ENCODE data around the gene DPYD. TPM values are rescaled to one million over a fixed set of nuclear protein-coding genes. Genes with fewer than 3 reads are reported as not detected.
A peak's percentile ranks its signal among the peaks of the same experiment; 100 is the strongest.

DPYD gene
- total RNA-seq, 1 experiment from 2014 or later = 51.8 TPM

GRCh38 chr1:97791251-97791650 lies 129.6 kb downstream of the DPYD start:
- DNase-seq (ENCODE audit: low read depth) = no peak

GRCh38 chr1:97787231-97787630 lies 133.6 kb downstream of the DPYD start:
- no peak for DNase-seq (ENCODE audit: low read depth)

DNA sequence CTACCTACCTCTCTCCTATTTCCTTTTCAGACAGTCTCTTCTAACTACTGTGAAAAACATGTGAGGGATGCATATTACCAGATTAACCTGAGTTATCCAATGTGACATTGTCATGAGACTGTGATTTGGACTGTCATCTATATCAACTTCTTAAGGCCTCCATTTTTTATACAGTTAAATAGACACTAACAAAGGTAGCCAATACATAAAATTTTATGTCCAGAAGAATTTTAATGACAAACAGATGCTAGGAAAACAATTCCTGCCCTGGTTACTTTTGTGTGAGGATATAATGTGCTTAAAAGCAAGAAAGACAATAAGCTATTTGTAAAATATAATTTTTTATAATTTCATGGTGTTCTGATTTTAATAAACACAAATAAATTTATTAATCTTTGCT lies 136.2 kb downstream of the DPYD start:
- DNase-seq (ENCODE audit: low read depth) = no peak

GRCh38 chr1:97783751-97784150 lies 137.1 kb downstream of the DPYD start:
- DNase-seq (ENCODE audit: low read depth) = no peak

DNA sequence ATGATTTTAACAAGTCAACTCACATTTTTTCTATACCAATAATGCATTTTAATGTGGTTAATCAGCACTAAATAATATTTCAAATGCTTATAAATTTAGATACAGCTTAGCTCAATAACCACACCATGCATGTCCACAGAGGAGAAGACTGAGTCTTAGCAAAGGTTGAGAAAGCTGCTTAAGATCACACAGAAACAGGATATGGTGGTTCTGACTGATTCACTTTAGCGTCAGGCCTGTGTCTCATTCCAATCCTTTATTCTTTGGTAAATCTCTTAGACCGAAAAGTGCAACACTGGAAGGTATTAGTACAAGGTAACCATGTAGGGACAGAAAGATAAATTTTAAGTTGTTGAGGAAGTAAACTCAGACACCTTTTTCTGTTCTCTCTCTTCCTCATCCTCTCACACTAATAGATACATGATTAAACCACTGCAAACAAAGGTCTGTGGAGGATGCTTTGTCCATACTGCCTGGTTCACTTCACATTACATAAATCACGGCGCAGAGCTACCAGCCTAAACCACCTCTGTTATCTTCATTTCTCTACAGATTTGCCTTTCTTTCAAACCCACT lies 139.0 kb downstream of the DPYD start:
- no peak for DNase-seq (ENCODE audit: low read depth)

DNA sequence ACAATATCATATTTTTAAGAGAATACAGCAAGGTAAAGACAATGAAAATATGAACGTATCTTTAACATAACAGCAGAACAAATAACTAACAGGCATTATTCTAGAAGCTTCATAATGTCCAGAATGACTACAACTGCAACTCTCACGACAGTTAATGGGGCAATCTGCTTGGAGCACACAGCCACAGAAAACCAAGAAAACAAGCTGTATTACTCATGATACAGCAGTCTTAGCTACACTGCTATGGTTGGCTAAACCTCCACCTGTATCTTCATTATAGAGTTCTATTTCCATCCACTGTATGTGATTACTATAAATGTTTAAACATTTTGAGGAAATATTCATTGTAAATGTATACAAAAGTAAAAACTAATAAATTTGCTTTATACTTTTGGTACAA lies 139.9 kb downstream of the DPYD start:
- no peak for DNase-seq (ENCODE audit: low read depth)

- no peak for DNase-seq (ENCODE audit: low read depth)
These were observed 142.1 kb downstream of the DPYD start for GRCh38 chr1:97778718-97779117.

GRCh38 chr1:97770376-97770775 lies 150.5 kb downstream of the DPYD start:
- no peak for DNase-seq (ENCODE audit: low read depth)

DNA sequence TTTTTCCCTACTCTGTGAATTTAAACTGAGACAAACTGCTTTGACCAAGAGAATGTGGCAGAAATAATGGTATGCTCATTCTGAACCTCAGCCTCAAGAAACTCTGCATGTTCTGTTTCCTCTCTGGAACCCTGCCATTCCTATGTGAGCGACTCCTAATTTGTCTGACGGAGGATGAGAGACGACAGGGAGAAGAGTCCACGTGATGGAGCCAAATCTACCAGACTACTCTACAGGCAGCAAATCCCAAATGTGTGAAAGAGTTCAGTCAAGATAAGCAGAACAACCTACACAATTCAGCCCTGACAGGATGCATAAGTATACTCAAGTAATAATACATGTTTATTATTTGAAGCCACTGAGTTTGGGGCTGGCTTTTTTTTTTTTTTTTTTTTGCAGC lies 153.5 kb downstream of the DPYD start:
- DNase-seq (ENCODE audit: low read depth) = no peak

GRCh38 chr1:97764991-97765390 lies 155.8 kb downstream of the DPYD start:
- DNase-seq (ENCODE audit: low read depth) = no peak

DNA sequence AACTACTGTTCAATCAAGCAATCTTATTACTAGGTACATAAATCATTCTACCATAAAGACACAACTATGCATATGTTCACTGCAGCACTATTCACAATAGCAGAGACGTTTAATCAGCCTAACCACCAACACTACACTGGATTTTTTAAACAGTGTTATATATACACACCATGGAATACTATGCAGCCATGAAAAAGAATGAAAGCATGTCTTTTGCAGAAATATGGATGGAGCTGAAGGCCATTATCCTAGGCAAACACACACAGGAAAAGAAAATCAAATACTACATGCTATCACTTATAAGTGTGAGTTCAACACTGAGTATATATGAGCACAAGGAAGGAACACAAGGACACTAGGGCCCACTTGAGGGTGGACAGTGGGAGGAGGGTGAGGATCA lies 159.2 kb downstream of the DPYD start:
- no peak for DNase-seq (ENCODE audit: low read depth)

DNA sequence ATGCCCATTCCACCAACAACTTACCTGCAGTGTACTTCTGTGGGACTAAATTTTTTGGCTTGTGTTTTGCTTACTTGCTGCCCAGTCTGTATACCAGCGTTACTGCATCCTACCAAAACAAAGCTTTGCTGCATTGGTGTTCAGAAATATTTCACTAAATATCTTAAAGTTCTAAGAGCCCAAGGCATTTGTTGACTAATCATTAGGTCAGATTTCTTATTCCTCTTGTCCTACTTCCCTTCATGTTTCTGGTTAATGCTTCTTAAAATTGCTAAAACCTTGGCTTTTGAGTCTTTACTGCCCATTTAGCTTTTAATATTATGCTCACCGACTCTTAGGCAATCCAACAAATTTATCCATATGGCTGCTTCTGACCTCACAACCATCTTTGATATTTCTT lies 161.8 kb downstream of the DPYD start:
- no peak for DNase-seq (ENCODE audit: low read depth)

DNA sequence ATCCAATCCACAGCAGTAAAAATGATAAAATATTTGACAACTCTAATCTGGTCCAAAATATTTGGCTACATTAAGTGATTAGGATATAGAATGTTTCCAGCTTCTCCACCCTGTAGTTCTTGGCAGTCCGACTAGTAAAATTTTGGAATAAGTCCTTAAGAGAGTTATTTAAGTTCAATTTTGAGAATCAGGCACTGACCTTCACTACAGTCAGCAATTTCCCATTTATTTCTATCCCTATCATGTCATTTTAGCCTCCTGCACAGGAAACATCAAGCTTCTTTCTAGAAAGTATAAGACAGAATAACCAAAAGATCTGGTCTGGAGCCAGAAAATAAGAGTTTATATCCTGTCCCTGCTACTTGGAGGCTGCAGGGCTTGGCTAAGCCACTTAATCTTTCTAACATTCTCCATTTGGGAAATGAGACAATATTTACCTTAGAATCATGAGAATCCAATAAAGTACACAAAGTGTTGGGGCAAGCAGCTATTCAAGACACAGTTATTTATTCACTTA lies 162.2 kb downstream of the DPYD start:
- DNase-seq (ENCODE audit: low read depth) = no peak

DNA sequence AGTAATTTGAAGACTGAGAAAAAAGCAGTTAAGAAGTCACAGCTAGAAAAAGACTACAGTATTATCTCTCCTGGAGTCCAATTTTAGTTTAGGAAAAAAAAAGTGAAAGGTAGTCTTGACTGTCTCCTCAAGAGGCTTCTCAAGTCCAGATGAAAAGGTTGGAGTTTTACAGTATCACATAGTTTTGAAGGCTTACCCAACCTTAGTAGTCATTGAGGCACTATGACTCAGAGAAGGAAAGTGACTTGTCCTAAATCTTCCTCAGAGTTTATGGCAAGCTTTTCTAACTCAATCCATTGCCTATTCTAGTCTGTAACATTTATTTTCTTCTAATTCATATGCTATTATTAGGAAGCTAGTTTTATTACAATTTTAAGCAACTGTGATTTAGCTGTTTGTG lies 174.9 kb downstream of the DPYD start:
- DNase-seq (ENCODE audit: low read depth) = peak; percentile 38

DNA sequence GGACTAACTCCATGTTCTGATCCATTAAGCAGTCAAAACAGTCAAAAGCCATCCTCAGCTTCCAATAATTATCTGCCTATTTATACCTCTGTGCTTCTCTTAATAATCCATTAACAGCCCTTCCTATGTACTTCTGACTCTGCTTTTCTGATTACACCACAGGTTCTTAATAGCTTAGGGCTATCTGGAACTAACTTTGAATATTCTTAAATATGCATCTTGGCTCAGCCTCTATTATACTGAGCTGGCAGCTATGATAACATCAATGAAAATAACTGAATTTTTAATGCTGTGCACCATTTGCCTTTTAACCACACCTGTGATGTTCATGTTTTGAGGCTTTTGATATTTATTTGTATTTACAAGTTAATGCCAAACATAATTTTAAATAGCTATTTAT lies 175.9 kb downstream of the DPYD start:
- no peak for DNase-seq (ENCODE audit: low read depth)

- DNase-seq (ENCODE audit: low read depth) = no peak
These were observed 177.7 kb downstream of the DPYD start for GRCh38 chr1:97743129-97743528.

DNA sequence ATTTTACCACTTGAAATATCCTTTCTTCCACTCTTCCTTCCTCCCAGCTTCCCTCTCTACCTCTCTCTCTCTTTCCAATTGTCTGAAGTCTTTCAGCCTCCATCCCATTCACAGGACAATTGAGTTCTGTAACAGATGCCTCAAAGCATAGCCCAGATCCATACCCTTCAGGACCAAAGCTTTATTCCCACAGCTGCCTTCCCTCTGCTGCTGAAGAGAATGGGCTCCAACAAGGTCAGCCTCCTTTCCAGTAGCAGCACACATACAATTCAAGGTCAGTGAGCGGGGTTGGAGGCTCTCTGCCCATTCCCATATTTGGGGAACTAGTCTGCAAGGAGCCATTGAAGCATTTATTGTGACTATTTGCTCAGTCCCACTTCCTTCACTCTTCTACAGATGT lies 179.9 kb downstream of the DPYD start:
- no peak for DNase-seq (ENCODE audit: low read depth)

DNA sequence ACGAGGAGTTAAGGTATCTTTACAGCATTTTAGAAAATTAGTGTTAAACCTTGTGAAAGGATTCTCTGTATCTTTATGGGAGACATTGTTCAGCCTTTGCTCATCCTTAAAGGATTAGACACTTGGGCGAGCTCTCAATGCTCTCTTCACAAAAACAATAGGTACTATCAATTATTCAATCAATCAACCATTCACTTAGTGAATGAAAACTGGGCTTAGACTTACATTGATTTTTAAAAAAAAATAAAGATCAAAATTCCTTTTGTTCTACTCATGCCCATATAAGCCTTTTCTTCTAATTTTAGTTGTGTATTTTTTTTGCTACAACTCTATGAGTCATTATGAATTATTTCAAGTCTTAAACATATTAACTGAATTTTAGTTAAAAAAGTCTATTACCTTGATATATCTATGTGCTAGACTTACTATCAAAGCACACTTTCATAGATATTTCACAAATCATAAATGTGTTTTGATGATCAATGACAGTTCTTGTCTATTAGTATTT lies 181.2 kb downstream of the DPYD start:
- peak; percentile 8 for DNase-seq (ENCODE audit: low read depth)

- DNase-seq (ENCODE audit: low read depth) = no peak
These were observed 182.6 kb downstream of the DPYD start for GRCh38 chr1:97738270-97738669.

- DNase-seq (ENCODE audit: low read depth) = no peak
These were observed 190.6 kb downstream of the DPYD start for GRCh38 chr1:97730271-97730670.

DNA sequence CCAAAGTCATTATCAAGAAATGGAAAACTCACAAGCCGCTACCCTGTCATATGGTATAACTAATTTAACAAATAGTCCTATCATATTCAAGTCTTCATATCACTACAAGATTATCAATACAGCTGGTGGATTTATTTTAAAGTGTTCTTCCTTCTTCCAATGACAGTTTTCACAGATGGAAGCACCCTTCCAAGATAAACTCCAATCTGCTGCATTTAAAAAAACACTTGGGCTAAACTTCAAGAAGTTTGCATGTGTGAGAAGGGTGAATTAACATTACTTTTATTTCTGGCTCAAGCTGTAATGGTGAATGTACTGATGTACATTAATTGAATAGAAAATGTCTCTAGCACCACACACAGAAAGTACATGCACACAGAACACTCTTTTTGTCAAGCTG lies 192.4 kb downstream of the DPYD start:
- DNase-seq (ENCODE audit: low read depth) = no peak

DNA sequence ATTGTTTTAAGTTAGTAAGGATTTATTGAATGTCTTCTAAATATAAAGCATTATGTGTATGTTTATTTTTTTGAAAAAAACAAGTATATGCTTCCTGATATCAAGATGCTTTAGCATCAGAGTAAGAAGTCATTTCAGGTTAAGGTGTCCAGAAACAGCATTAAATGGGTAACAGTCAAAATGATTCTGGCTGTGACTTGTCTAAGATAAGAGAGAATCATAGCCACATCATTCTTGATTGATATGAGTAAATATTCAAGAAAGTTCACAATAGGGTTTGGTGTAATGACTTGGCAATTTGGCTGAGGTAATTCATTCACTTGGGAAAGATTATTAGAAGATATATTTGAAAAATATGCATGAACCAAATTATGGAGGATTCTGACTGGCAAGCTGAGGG lies 193.8 kb downstream of the DPYD start:
- no peak for DNase-seq (ENCODE audit: low read depth)

GRCh38 chr1:97726386-97726785 lies 194.4 kb downstream of the DPYD start:
- peak; percentile 22 for DNase-seq (ENCODE audit: low read depth)

- no peak for DNase-seq (ENCODE audit: low read depth)
These were observed 199.6 kb downstream of the DPYD start for GRCh38 chr1:97721221-97721620.
